Fibroblast of the aortic adventitia (primary cell): Measurements from ENCODE around the gene CDH6. TPM values are rescaled to one million over a fixed set of nuclear protein-coding genes. Genes with fewer than 3 reads are reported as not detected.

ENCODE experiments used
- DNase-seq: peaks from one replicate; pipeline ENCODE4 v3.0.0-alpha.2; 2010; ENCODE audit warnings: low read depth
- H3K4me3 ChIP-seq: 2 replicates; pipeline ENCODE4 v1.5.1; 2011; ENCODE audit warnings: low read depth, mild to moderate bottlenecking, control low read depth, low read length, moderate library complexity
- total RNA-seq: library from RNA; depleted of rRNA; stranded (reverse); fragments of >200 nt; gene quantifications from 2 replicates; pipeline ENCODE4 v1.2.3, GENCODE V29; 2012; ENCODE audit warnings: low replicate concordance
- TF ChIP-seq, protein P1 (sequence below): IDR thresholded peaks from 2 replicates; pipeline ENCODE4 v1.5.1; 2011; ENCODE audit warnings: mild to moderate bottlenecking, low read length, control low read depth, inconsistent platforms; ENCODE audit not compliant: insufficient read depth

CDH6 gene
- total RNA-seq, 1 donor, result 103 TPM

DNA sequence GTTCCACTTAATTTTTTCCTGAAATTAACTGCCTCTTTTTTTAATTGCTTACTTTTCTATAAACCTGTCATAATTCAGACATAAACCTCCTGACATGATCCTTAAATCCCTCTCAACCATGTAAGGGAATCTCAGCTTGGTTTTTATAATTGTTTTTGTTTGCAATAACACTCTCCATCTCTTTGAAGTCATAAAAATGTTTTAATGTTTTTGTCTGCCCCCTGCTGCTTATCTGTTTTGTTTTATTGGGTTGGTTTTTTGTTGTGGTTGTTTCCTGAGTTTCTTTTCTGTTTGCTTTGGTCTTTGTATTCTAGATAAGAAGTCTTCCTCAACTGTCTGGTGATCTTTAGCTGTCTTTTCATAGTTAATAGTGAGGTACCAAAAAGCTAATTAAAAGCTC lies 142.0 kb downstream of the CDH6 start:
- no peak for DNase-seq

GRCh38 chr5:31343946-31344345 lies 150.5 kb downstream of the CDH6 start:
- no peak for DNase-seq
- TF ChIP-seq, protein P1, sequence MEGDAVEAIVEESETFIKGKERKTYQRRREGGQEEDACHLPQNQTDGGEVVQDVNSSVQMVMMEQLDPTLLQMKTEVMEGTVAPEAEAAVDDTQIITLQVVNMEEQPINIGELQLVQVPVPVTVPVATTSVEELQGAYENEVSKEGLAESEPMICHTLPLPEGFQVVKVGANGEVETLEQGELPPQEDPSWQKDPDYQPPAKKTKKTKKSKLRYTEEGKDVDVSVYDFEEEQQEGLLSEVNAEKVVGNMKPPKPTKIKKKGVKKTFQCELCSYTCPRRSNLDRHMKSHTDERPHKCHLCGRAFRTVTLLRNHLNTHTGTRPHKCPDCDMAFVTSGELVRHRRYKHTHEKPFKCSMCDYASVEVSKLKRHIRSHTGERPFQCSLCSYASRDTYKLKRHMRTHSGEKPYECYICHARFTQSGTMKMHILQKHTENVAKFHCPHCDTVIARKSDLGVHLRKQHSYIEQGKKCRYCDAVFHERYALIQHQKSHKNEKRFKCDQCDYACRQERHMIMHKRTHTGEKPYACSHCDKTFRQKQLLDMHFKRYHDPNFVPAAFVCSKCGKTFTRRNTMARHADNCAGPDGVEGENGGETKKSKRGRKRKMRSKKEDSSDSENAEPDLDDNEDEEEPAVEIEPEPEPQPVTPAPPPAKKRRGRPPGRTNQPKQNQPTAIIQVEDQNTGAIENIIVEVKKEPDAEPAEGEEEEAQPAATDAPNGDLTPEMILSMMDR, result no peak
- H3K4me3 ChIP-seq, result no peak overlapping the region

More for the DNA sequence above, 142.0 kb downstream of the CDH6 start:
- TF ChIP-seq, protein P1, result no peak
- no peak overlapping the region for H3K4me3 ChIP-seq

GRCh38 chr5:31346896-31347551 lies 153.5 kb downstream of the CDH6 start:
- DNase-seq, result no peak
- TF ChIP-seq, protein P1, result no peak
- no peak overlapping the region for H3K4me3 ChIP-seq

DNA sequence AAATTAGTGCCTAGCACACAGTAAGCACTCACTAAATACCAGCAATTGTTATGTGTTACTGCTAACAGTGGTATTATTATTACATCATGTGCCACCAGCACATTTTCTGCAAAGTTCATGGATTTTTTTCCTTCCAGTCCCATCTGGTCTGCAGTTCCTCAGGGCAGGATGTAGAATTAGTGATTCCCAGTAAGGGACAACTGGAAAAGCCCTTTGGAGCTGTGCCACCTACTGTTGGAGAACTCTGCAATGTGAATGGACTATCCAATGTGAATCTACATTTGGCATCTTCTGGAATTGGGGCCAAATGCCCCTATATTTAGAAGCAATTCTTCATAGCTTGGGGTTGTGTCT lies 154.0 kb downstream of the CDH6 start:
- DNase-seq, result no peak
- TF ChIP-seq, protein P1, result no peak
- no peak overlapping the region for H3K4me3 ChIP-seq

DNA sequence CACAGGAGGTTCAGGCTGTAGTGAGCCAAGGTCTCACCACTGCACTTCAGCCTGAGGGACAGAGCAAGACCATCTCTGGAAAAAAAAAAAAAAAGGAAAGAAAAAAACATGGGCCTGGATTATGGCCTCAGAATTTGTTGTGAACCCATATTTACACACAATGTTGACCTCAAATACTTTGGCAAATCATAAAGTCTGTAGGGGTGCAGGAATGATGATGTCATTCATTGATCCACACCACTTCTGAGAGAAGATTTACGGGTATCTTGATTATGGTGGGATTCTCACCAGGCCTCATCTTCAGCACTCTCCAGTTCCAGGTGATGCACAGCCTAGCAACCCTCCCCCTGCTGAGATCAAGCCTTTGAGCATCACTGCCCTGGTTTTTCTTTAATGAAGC lies 156.9 kb downstream of the CDH6 start:
- TF ChIP-seq, protein P1, result no peak
- DNase-seq, result no peak
- no peak overlapping the region for H3K4me3 ChIP-seq

DNA sequence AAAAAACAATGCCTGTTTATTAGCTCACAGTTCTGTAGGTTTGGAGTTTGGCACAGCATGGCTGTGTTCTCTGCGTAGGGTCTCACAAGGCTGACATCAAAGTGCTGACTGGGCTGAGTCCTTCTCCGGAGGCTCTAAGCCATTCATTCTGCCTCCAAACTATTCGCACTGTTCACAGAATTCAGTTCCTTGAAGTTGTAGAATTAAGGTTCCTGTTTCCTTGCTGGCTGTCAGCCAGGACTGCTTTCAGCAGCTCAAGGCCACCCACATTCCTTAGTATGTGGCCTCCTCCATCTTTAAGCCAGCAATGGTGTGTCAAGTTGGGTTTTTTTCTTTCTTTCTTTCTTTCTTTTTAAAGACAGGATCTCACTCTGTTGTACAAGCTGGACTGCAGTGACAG lies 161.9 kb downstream of the CDH6 start:
- no peak overlapping the region for H3K4me3 ChIP-seq
- no peak for DNase-seq
- TF ChIP-seq, protein P1, result no peak

DNA sequence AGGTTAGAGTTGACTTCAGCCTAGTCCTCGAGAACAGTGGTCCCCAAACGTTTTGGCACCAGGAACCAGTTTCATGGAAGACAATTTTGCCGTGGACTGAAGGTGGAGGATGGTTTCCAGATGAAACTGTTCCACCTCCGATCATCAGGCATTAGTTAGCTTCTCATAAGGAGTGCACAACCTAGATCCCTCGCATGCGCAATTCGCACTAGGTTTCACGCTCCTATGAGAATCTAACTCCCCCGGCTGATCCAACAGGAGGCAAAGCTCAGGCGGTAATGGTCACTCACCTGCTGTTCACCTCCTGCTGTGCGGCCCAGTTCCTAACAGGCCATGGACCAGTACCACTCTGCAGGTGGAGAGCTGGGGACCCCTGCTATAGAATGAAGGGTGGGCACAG lies 163.6 kb downstream of the CDH6 start:
- DNase-seq, result no peak
- TF ChIP-seq, protein P1, result no peak
- H3K4me3 ChIP-seq, result no peak overlapping the region
